ENCODE data around the gene CIAO2A. TPM values are rescaled to one million over a fixed set of nuclear protein-coding genes. Genes with fewer than 3 reads are reported as not detected.

CIAO2A gene
- polyA plus RNA-seq, 1 donor (not counting 4 experiments of a cell fraction or from before 2014, with no cell fraction given), result 111 TPM

DNA sequence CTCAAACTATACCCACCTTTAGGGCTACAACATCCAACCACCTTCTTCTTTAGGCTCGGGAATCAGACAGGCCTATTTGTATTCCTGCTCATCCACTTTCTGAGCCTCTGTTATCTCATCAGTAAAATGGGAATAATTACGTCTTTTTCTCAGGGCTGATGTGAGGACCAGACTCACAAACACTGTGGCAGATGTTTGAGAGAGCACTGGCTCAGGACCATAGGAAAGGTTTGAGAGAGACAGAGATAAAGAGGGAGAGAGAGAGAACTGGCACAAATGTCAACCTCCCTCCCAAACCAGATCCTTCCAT lies 42.6 kb downstream of the CIAO2A start:
- no peak overlapping the region for H3K4me3 ChIP-seq (ENCODE audit: control insufficient read depth in 2 of 3, extremely low read depth in 1 of 3, insufficient read depth in 2 of 3, low read depth in 1 of 3, low read length in 3 of 3)
- H4K20me1 ChIP-seq (ENCODE audit: control insufficient read depth, extremely low read depth, insufficient read depth, low read length), result no peaks in the 10 kb centered on the region
- no peak overlapping the region for H3K4me2 ChIP-seq (ENCODE audit: control insufficient read depth, extremely low read depth, insufficient read depth, low read depth, low read length)
- dilution Hi-C loops (cut with MboI; ENCODE audit: extremely low pct_ligation_motif_present, low sequenced_read_pairs), result no loop called here
- peaks cover 5% of the 10 kb centered on the region for H3K27me3 ChIP-seq (ENCODE audit: control insufficient read depth, extremely low read depth, insufficient read depth, low read length)
- no peak overlapping the region for H3K27ac ChIP-seq (ENCODE audit: control insufficient read depth, insufficient read depth, low read length)
- H3K9me3 ChIP-seq (ENCODE audit: control insufficient read depth, low read depth, low read length), result no peaks in the 10 kb centered on the region
- H3K9me1 ChIP-seq (ENCODE audit: control insufficient read depth, extremely low read depth, insufficient read depth, low read length), result no peaks in the 10 kb centered on the region
- H3K4me1 ChIP-seq (ENCODE audit: control insufficient read depth, extremely low read depth, insufficient read depth, low read length), result no peaks in the 10 kb centered on the region
- DNase-seq (ENCODE audit: low read depth, low spot score) (no peak), FAIRE-seq (no peak)
- H3K9ac ChIP-seq (ENCODE audit: control insufficient read depth, extremely low read depth, insufficient read depth, low read length), result no peak overlapping the region
- no peaks in the 10 kb centered on the region for H3K79me2 ChIP-seq (ENCODE audit: control insufficient read depth, insufficient read depth, low read length)
- TF ChIP-seq, protein P1, sequence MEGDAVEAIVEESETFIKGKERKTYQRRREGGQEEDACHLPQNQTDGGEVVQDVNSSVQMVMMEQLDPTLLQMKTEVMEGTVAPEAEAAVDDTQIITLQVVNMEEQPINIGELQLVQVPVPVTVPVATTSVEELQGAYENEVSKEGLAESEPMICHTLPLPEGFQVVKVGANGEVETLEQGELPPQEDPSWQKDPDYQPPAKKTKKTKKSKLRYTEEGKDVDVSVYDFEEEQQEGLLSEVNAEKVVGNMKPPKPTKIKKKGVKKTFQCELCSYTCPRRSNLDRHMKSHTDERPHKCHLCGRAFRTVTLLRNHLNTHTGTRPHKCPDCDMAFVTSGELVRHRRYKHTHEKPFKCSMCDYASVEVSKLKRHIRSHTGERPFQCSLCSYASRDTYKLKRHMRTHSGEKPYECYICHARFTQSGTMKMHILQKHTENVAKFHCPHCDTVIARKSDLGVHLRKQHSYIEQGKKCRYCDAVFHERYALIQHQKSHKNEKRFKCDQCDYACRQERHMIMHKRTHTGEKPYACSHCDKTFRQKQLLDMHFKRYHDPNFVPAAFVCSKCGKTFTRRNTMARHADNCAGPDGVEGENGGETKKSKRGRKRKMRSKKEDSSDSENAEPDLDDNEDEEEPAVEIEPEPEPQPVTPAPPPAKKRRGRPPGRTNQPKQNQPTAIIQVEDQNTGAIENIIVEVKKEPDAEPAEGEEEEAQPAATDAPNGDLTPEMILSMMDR (optimal IDR thresholded peaks at IDR 0.05 in 1 of 3, IDR thresholded peaks at IDR 0.05 in 1 of 3, conservative IDR thresholded peaks at IDR 0.05 in 1 of 3; ENCODE audit: extremely low read depth in 1 of 3, insufficient read depth in 2 of 3, low read length in 3 of 3), result no peak
- no peak for TF ChIP-seq EZH2 (IDR thresholded peaks at IDR 0.05; ENCODE audit: low read length)
- H3K36me3 ChIP-seq (ENCODE audit: control insufficient read depth in 2 of 2, extremely low read depth in 1 of 2, insufficient read depth in 2 of 2, low read length in 2 of 2), result no peaks in the 10 kb centered on the region
- no peak overlapping the region for H2AFZ ChIP-seq (ENCODE audit: control insufficient read depth, low read length)

DNA sequence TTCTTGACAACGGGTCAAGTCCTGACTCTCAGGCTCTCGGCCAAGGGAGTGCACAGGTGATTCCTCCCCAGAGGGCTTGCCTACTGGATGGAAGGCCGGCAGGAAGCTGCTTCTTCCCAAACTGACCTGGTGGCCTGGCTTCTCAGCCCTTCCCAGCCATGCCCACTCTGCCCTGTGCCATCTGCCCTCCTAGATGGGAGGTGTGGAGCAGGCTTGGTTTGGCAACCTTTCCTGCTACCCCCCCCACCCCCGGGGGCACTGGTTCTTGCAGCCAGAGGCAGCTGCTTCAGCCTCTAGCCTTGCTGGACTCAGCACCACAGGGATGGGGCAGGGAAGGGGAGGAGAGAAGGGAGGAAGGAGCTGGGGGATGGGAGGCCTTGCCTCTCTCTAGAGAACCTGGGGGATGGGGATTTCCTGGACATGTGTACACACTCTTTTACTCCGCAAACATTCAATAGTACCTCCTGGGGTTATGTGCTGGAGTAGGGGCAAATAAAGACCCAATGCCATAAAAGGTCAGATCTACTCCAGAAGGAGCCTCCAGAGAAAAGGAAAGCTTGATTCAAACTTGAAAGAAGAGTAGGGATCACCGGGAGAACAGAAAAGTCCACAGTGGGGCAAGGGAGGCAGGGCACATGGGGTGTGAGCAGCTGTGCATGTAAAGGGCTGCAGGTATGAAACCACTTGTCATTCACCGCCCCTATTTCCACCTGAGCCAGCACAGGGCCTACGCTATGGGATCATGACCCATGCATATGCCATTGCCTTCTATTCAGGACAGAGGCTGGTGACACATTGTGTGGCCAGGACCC lies 43.2 kb downstream of the CIAO2A start:
- no peak for FAIRE-seq
- Histone ChIP-seq H4K20me1 (ENCODE audit: control insufficient read depth, extremely low read depth, insufficient read depth, low read length) (no peaks in the 10 kb centered on the region), H2AFZ (ENCODE audit: control insufficient read depth, low read length) (no peak overlapping the region), H3K9me3 (ENCODE audit: control insufficient read depth, low read depth, low read length) (no peaks in the 10 kb centered on the region), H3K4me1 (ENCODE audit: control insufficient read depth, extremely low read depth, insufficient read depth, low read length) (no peaks in the 10 kb centered on the region), H3K4me3 (ENCODE audit: control insufficient read depth in 2 of 3, extremely low read depth in 1 of 3, insufficient read depth in 2 of 3, low read depth in 1 of 3, low read length in 3 of 3) (no peak overlapping the region), H3K27me3 (ENCODE audit: control insufficient read depth, extremely low read depth, insufficient read depth, low read length) (peaks cover 11% of the 10 kb centered on the region), H3K9me1 (ENCODE audit: control insufficient read depth, extremely low read depth, insufficient read depth, low read length) (no peaks in the 10 kb centered on the region), H3K9ac (ENCODE audit: control insufficient read depth, extremely low read depth, insufficient read depth, low read length) (no peak overlapping the region), H3K4me2 (ENCODE audit: control insufficient read depth, extremely low read depth, insufficient read depth, low read depth, low read length) (no peak overlapping the region), H3K36me3 (ENCODE audit: control insufficient read depth in 2 of 2, extremely low read depth in 1 of 2, insufficient read depth in 2 of 2, low read length in 2 of 2) (no peaks in the 10 kb centered on the region), H3K79me2 (ENCODE audit: control insufficient read depth, insufficient read depth, low read length) (no peaks in the 10 kb centered on the region), H3K27ac (ENCODE audit: control insufficient read depth, insufficient read depth, low read length) (no peak overlapping the region)
- TF ChIP-seq EZH2 (IDR thresholded peaks at IDR 0.05; ENCODE audit: low read length), result no peak
- TF ChIP-seq, protein P1 (optimal IDR thresholded peaks at IDR 0.05 in 1 of 3, IDR thresholded peaks at IDR 0.05 in 1 of 3, conservative IDR thresholded peaks at IDR 0.05 in 1 of 3; ENCODE audit: extremely low read depth in 1 of 3, insufficient read depth in 2 of 3, low read length in 3 of 3), result no peak
- DNase-seq (ENCODE audit: low read depth, low spot score), result no peak
- dilution Hi-C loops (cut with MboI; ENCODE audit: extremely low pct_ligation_motif_present, low sequenced_read_pairs), result no loop called here

Measured in keratinocyte (primary cell).